Keratinocyte (primary cell): ENCODE measurements around the gene AJAP1. TPM values are rescaled to one million over a fixed set of nuclear protein-coding genes. Genes with fewer than 3 reads are reported as not detected.

Experiments
- DNase-seq: peaks from one replicate; pipeline ENCODE4 v3.0.0-alpha.2; 2011; ENCODE audit warnings: low read depth, missing footprints, low spot score
- FAIRE-seq: peaks from 2 replicates; lab custom pipeline; 2011; peaks lifted over from hg19 to GRCh38; lab: Jason Lieb, UNC
- H2AFZ ChIP-seq: 2 replicates; pipeline ENCODE4 v1.6.0; 2012; ENCODE audit warnings: low read length, control low read depth, inconsistent platforms; ENCODE audit not compliant: control insufficient read depth
- H3K27ac ChIP-seq: 2 replicates; pipeline ENCODE4 v1.5.1; 2011; ENCODE audit warnings: low read length; ENCODE audit not compliant: control insufficient read depth, insufficient read depth
- H3K27me3 ChIP-seq: 3 replicates; pipeline ENCODE4 v1.6.0; 2011; ENCODE audit warnings: low read length; ENCODE audit not compliant: control insufficient read depth, insufficient read depth; ENCODE audit errors: extremely low read depth
- H3K36me3 ChIP-seq, 2 experiments: 2 replicates in 1 of 2; 3 replicates in 1 of 2; pipeline ENCODE4 v1.5.1; 2011; ENCODE audit warnings: low read length in 2 of 2, mild to moderate bottlenecking in 1 of 2; ENCODE audit not compliant: control insufficient read depth in 2 of 2, insufficient read depth in 2 of 2; ENCODE audit errors: extremely low read depth in 1 of 2
- H3K4me1 ChIP-seq: 3 replicates; pipeline ENCODE4 v1.5.1; 2011; ENCODE audit warnings: low read length; ENCODE audit not compliant: control insufficient read depth, insufficient read depth; ENCODE audit errors: extremely low read depth
- H3K4me2 ChIP-seq: 3 replicates; pipeline ENCODE4 v1.6.0; 2011; ENCODE audit warnings: low read depth, low read length; ENCODE audit not compliant: control insufficient read depth, insufficient read depth; ENCODE audit errors: extremely low read depth
- H3K4me3 ChIP-seq, 3 experiments: fragments of 200-600 bp in 1 of 3; sonication (generic) in 1 of 3; 2 replicates in 2 of 3; 3 replicates in 1 of 3; pipeline ENCODE4 v1.5.1; 2011 to 2016; ENCODE audit warnings: low read length in 3 of 3, mild to moderate bottlenecking in 3 of 3, control low read depth in 2 of 3, inconsistent platforms in 1 of 3, low read depth in 1 of 3, mixed read lengths in 1 of 3, mixed run types in 1 of 3, moderate library complexity in 1 of 3; ENCODE audit not compliant: control insufficient read depth in 2 of 3, insufficient read depth in 2 of 3; ENCODE audit errors: extremely low read depth in 1 of 3
- H3K79me2 ChIP-seq: 2 replicates; pipeline ENCODE4 v1.6.0; 2012; ENCODE audit warnings: low read length; ENCODE audit not compliant: control insufficient read depth, insufficient read depth
- H3K9ac ChIP-seq: 3 replicates; pipeline ENCODE4 v1.6.0; 2011; ENCODE audit warnings: low read length; ENCODE audit not compliant: control insufficient read depth, insufficient read depth; ENCODE audit errors: extremely low read depth
- H3K9me1 ChIP-seq: 3 replicates; pipeline ENCODE4 v1.6.0; 2011; ENCODE audit warnings: low read length; ENCODE audit not compliant: control insufficient read depth, insufficient read depth; ENCODE audit errors: extremely low read depth
- H3K9me3 ChIP-seq: 2 replicates; pipeline ENCODE4 v1.5.1; 2012; ENCODE audit warnings: low read depth, low read length; ENCODE audit not compliant: control insufficient read depth
- H4K20me1 ChIP-seq: 3 replicates; pipeline ENCODE4 v1.6.0; 2011; ENCODE audit warnings: low read length; ENCODE audit not compliant: control insufficient read depth, insufficient read depth; ENCODE audit errors: extremely low read depth
- EZH2 ChIP-seq: IDR thresholded peaks from one replicate; pipeline ENCODE4 v1.6.1; 2012; ENCODE audit warnings: inconsistent platforms, mild to moderate bottlenecking, low read length, moderate library complexity
- dilution Hi-C: fragments of 300-500 bp; cut with MboI; formaldehyde crosslinking; loops from one replicate; pipeline ENCODE4 v1.7.0; 2020; ENCODE audit warnings: low sequenced_read_pairs; ENCODE audit not compliant: extremely low pct_ligation_motif_present
- polyA plus RNA-seq, 5 experiments: library from polyadenylated mRNA; depleted of rRNA in 3 of 5; stranded (reverse) in 3 of 5; stranded (forward) in 1 of 5; unstranded in 1 of 5; fragments of >200 nt; gene quantifications; 1 replicate in 1 of 5; 2 replicates in 3 of 5; 3 replicates in 1 of 5; pipeline versions ENCODE4 v1.2.1 to v1.2.3, GENCODE V29; 2011 to 2012; ENCODE audit warnings: missing spikeins in 2 of 5, low read depth in 1 of 5, low replicate concordance in 1 of 5
- TF ChIP-seq, protein P1 (sequence below), 3 experiments: IDR thresholded peaks in 1 of 3; conservative IDR thresholded peaks in 1 of 3; optimal IDR thresholded peaks in 1 of 3; 2 replicates in 2 of 3; 3 replicates in 1 of 3; pipeline versions ENCODE3 to v1.5.1; 2011; ENCODE audit warnings: low read length in 3 of 3, mild to moderate bottlenecking in 3 of 3, moderate library complexity in 2 of 3, control low read depth in 1 of 3, inconsistent platforms in 1 of 3; ENCODE audit not compliant: insufficient read depth in 2 of 3; ENCODE audit errors: extremely low read depth in 1 of 3

AJAP1 gene
- polyA plus RNA-seq, 1 donor (not counting 4 experiments of a cell fraction or from before 2014, with no cell fraction given) = 2.2 TPM

GRCh38 chr1:4674117-4674516, 19.7 kb downstream of the AJAP1 start:
- Histone ChIP-seq H3K36me3 (peaks cover 2 to 4% of the 10 kb centered on the region in 2 experiments), H3K4me3 (no peak overlapping the region), H3K27ac (no peak overlapping the region), H4K20me1 (no peaks in the 10 kb centered on the region), H3K9ac (no peak overlapping the region), H3K9me3 (peaks cover 5% of the 10 kb centered on the region), H2AFZ (no peak overlapping the region), H3K79me2 (peaks cover 2% of the 10 kb centered on the region), H3K9me1 (no peaks in the 10 kb centered on the region), H3K27me3 (no peaks in the 10 kb centered on the region), H3K4me2 (no peak overlapping the region), H3K4me1 (peaks cover 9% of the 10 kb centered on the region)
- dilution Hi-C loops = no loop called here
- no peak for TF ChIP-seq EZH2
- TF ChIP-seq, protein P1, sequence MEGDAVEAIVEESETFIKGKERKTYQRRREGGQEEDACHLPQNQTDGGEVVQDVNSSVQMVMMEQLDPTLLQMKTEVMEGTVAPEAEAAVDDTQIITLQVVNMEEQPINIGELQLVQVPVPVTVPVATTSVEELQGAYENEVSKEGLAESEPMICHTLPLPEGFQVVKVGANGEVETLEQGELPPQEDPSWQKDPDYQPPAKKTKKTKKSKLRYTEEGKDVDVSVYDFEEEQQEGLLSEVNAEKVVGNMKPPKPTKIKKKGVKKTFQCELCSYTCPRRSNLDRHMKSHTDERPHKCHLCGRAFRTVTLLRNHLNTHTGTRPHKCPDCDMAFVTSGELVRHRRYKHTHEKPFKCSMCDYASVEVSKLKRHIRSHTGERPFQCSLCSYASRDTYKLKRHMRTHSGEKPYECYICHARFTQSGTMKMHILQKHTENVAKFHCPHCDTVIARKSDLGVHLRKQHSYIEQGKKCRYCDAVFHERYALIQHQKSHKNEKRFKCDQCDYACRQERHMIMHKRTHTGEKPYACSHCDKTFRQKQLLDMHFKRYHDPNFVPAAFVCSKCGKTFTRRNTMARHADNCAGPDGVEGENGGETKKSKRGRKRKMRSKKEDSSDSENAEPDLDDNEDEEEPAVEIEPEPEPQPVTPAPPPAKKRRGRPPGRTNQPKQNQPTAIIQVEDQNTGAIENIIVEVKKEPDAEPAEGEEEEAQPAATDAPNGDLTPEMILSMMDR (optimal IDR thresholded peaks at IDR 0.05 in 1 of 3, IDR thresholded peaks at IDR 0.05 in 1 of 3, conservative IDR thresholded peaks at IDR 0.05 in 1 of 3; ENCODE audit: extremely low read depth in 1 of 3, insufficient read depth in 2 of 3, low read length in 3 of 3) = no peak
- FAIRE-seq (no peak), DNase-seq (no peak)

GRCh38 chr1:4674676-4675075, 20.3 kb downstream of the AJAP1 start:
- peaks cover 2 to 4% of the 10 kb centered on the region in 2 experiments for H3K36me3 ChIP-seq

More at GRCh38 chr1:4674676-4675075, 20.3 kb downstream of the AJAP1 start:
- no peak overlapping the region for H3K27ac ChIP-seq
- H3K9me3 ChIP-seq = peaks cover 5% of the 10 kb centered on the region
- H3K27me3 ChIP-seq = no peaks in the 10 kb centered on the region
- dilution Hi-C loops = no loop called here
- no peaks in the 10 kb centered on the region for H3K9me1 ChIP-seq
- H3K79me2 ChIP-seq = peaks cover 2% of the 10 kb centered on the region
- H4K20me1 ChIP-seq = no peaks in the 10 kb centered on the region
- no peak overlapping the region for H3K4me3 ChIP-seq
- H2AFZ ChIP-seq = no peak overlapping the region
- H3K4me2 ChIP-seq = no peak overlapping the region
- TF ChIP-seq EZH2 = no peak
- TF ChIP-seq, protein P1 (optimal IDR thresholded peaks at IDR 0.05 in 1 of 3, IDR thresholded peaks at IDR 0.05 in 1 of 3, conservative IDR thresholded peaks at IDR 0.05 in 1 of 3; ENCODE audit: extremely low read depth in 1 of 3, insufficient read depth in 2 of 3, low read length in 3 of 3) = no peak
- H3K9ac ChIP-seq = no peak overlapping the region
- DNase-seq (no peak), FAIRE-seq (no peak)
- H3K4me1 ChIP-seq = peaks cover 4% of the 10 kb centered on the region
